CD14-positive monocyte (primary cell): ENCODE measurements around the gene DSC3. TPM values are rescaled to one million over a fixed set of nuclear protein-coding genes. Genes with fewer than 3 reads are reported as not detected.

Source experiments
- DNase-seq, 3 donors: peaks; one replicate each; pipeline ENCODE4 v3.0.0-alpha.2; 2011 to 2022
- H2AFZ ChIP-seq: 2 replicates; pipeline ENCODE4 v1.6.0; 2012; ENCODE audit warnings: mild to moderate bottlenecking, low read depth, low read length, inconsistent platforms; ENCODE audit not compliant: insufficient read depth, poor library complexity, severe bottlenecking
- H3K27ac ChIP-seq, 2 donors: 1 replicate in 1 of 2; 2 replicates in 1 of 2; pipeline ENCODE4 v1.5.1; 2012 to 2013; ENCODE audit warnings: low read length in 2 of 2, control low read depth in 1 of 2, inconsistent platforms in 1 of 2, low read depth in 1 of 2, mild to moderate bottlenecking in 1 of 2
- H3K27me3 ChIP-seq, 2 donors: one replicate each; pipeline versions ENCODE4 v1.6.0 to v1.6.1; 2011 to 2013; ENCODE audit warnings: low read length in 2 of 2; ENCODE audit not compliant: control insufficient read depth in 2 of 2, insufficient read depth in 2 of 2
- H3K36me3 ChIP-seq, 2 donors: replicated peaks in 1 of 2; 1 replicate in 1 of 2; 2 replicates in 1 of 2; pipeline versions ENCODE4 v1.5.1 to v1.6.1; 2012 to 2013; ENCODE audit warnings: low read length in 2 of 2, control low read depth in 1 of 2, inconsistent platforms in 1 of 2, mild to moderate bottlenecking in 1 of 2; ENCODE audit not compliant: insufficient read depth in 2 of 2, control insufficient read depth in 1 of 2
- H3K4me1 ChIP-seq, 2 donors: 1 replicate in 1 of 2; 2 replicates in 1 of 2; pipeline versions ENCODE4 v1.5.1 to v1.6.1; 2012 to 2013; ENCODE audit warnings: low read length in 2 of 2, control low read depth in 1 of 2, inconsistent platforms in 1 of 2, mild to moderate bottlenecking in 1 of 2, moderate library complexity in 1 of 2; ENCODE audit not compliant: insufficient read depth in 2 of 2, control insufficient read depth in 1 of 2
- H3K4me2 ChIP-seq: replicated peaks from 2 replicates; pipeline ENCODE3; 2012; ENCODE audit warnings: low read length, moderate library complexity, mild to moderate bottlenecking; ENCODE audit not compliant: poor library complexity, severe bottlenecking; ENCODE audit errors: extremely low read depth
- H3K4me3 ChIP-seq, 3 experiments: fragments of 200-600 bp in 1 of 3; sonication (generic) in 1 of 3; replicated peaks in 1 of 3; 1 replicate in 2 of 3; 2 replicates in 1 of 3; pipeline ENCODE4 v1.5.1; 2011 to 2013; ENCODE audit warnings: low read length in 3 of 3, mild to moderate bottlenecking in 3 of 3, control low read depth in 2 of 3, low read depth in 2 of 3, inconsistent platforms in 1 of 3, moderate library complexity in 1 of 3
- H3K79me2 ChIP-seq: 2 replicates; pipeline ENCODE4 v1.6.0; 2012; ENCODE audit warnings: mild to moderate bottlenecking, control low read depth, inconsistent platforms, low read length, moderate library complexity; ENCODE audit not compliant: insufficient read depth
- H3K9ac ChIP-seq: 2 replicates; pipeline ENCODE4 v1.6.0; 2017; ENCODE audit warnings: low read length, mild to moderate bottlenecking; ENCODE audit not compliant: insufficient read depth, poor library complexity, severe bottlenecking
- H3K9me3 ChIP-seq, 2 donors: replicated peaks in 1 of 2; 1 replicate in 1 of 2; 2 replicates in 1 of 2; pipeline versions ENCODE4 v1.5.1 to v1.6.1; 2012 to 2013; ENCODE audit warnings: low read length in 2 of 2, control low read depth in 1 of 2; ENCODE audit not compliant: control insufficient read depth in 1 of 2, insufficient read depth in 1 of 2
- H4K20me1 ChIP-seq: 2 replicates; pipeline ENCODE4 v1.6.0; 2012; ENCODE audit warnings: mild to moderate bottlenecking, low read length, control low read depth, moderate library complexity; ENCODE audit not compliant: insufficient read depth
- H3K27ac Mint-ChIP-seq, 7 donors: one replicate each; pipeline ENCODE4 v1.8.0; 2020; ENCODE audit warnings: mild to moderate bottlenecking in 7 of 7, mixed read lengths in 7 of 7, moderate library complexity in 6 of 7, inconsistent platforms in 2 of 7
- H3K27me3 Mint-ChIP-seq, 3 donors: one replicate each; pipeline ENCODE4 v1.8.0; 2021 to 2022; ENCODE audit warnings: low read depth in 3 of 3, mild to moderate bottlenecking in 3 of 3, mixed read lengths in 3 of 3, moderate library complexity in 3 of 3, inconsistent platforms in 1 of 3
- H3K36me3 Mint-ChIP-seq, 2 donors: one replicate each; pipeline ENCODE4 v1.8.0; 2020; ENCODE audit warnings: mixed read lengths in 2 of 2, inconsistent platforms in 1 of 2, mild to moderate bottlenecking in 1 of 2
- H3K4me1 Mint-ChIP-seq: one replicate; pipeline ENCODE4 v1.8.0; 2020; ENCODE audit warnings: mild to moderate bottlenecking, mixed read lengths
- H3K4me3 Mint-ChIP-seq, 2 donors: one replicate each; pipeline ENCODE4 v1.8.0; 2020; ENCODE audit warnings: mild to moderate bottlenecking in 2 of 2, mixed read lengths in 2 of 2, moderate library complexity in 1 of 2
- H3K9me3 Mint-ChIP-seq, 7 donors: one replicate each; pipeline ENCODE4 v1.8.0; 2020 to 2022; ENCODE audit warnings: mixed read lengths in 7 of 7, mild to moderate bottlenecking in 6 of 7, moderate library complexity in 6 of 7, inconsistent platforms in 2 of 7
- WGBS: methylation state at CpG from one replicate; pipeline ENCODE4 v1.1.5; 2013; ENCODE audit warnings: missing lambda C conversion rate; ENCODE audit not compliant: insufficient coverage; 5-methylcytosine and 5-hydroxymethylcytosine counted together
- intact Hi-C, 2 donors: fragments of 100-400 bp; cut with micrococcal nuclease; formaldehyde crosslinking; loops; one replicate each; pipeline versions ENCODE4 v1.15.0 to v1.15.1; 2023
- polyA plus RNA-seq, 3 donors: library from polyadenylated mRNA; depleted of rRNA in 1 of 3; unstranded in 2 of 3; stranded (reverse) in 1 of 3; fragments of 300-500 nt in 2 of 3; fragments of >200 nt in 1 of 3; fragmentation: Illumina TruSeq in 2 of 3; gene quantifications; 1 replicate in 2 of 3; 2 replicates in 1 of 3; pipeline ENCODE4 v1.2.3, GENCODE V29; 2012 to 2021
- TF ChIP-seq, protein P1 (sequence below): fragments of 200-600 bp; IDR thresholded peaks from one replicate; pipeline ENCODE4 v1.8.0; 2022; ENCODE audit warnings: antibody characterized with exemption, mild to moderate bottlenecking

The DSC3 gene
- polyA plus RNA-seq, 3 donors, result not detected

DNA sequence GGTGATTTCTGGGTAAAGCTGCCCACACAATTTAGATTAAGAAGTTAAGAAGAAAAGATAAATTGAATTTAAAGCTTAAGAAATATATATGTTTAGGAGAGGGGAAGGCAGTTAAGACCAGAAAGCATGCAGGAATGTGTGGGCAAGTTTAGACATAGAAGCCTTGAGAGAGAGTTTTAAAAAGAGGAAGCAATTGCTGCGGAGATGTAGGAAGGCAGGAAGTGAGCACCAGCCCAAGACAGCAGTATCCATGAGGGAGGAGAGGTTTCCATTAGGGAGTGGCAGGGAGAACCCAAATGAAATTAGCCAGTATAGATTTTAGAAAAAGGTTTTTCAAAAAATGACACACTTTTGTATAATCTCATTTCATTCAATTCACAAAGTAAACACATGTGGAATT lies 35.3 kb upstream of the DSC3 start:
- intact Hi-C loops, result no loop called here
- Mint-ChIP-seq H3K27ac (no peak overlapping the region), H3K36me3 (peaks cover 5 to 6% of the 10 kb centered on the region in 2 donors), H3K27me3 (peaks cover 0 to 2% (median 0%) of the 10 kb centered on the region in 3 donors), H3K4me1 (peaks cover 4% of the 10 kb centered on the region), H3K4me3 (no peak overlapping the region), H3K9me3 (peaks cover 0 to 5% (median 3%) of the 10 kb centered on the region in 7 donors)
- Histone ChIP-seq H3K36me3 (no peaks in the 10 kb centered on the region), H3K27me3 (no peaks in the 10 kb centered on the region), H3K4me3 (no peak overlapping the region), H3K79me2 (no peaks in the 10 kb centered on the region), H2AFZ (no peak overlapping the region), H4K20me1 (no peaks in the 10 kb centered on the region), H3K9me3 (no peaks in the 10 kb centered on the region), H3K27ac (no peak overlapping the region), H3K4me2 (no peak overlapping the region), H3K9ac (no peak overlapping the region), H3K4me1 (no peaks in the 10 kb centered on the region)
- TF ChIP-seq, protein P1, sequence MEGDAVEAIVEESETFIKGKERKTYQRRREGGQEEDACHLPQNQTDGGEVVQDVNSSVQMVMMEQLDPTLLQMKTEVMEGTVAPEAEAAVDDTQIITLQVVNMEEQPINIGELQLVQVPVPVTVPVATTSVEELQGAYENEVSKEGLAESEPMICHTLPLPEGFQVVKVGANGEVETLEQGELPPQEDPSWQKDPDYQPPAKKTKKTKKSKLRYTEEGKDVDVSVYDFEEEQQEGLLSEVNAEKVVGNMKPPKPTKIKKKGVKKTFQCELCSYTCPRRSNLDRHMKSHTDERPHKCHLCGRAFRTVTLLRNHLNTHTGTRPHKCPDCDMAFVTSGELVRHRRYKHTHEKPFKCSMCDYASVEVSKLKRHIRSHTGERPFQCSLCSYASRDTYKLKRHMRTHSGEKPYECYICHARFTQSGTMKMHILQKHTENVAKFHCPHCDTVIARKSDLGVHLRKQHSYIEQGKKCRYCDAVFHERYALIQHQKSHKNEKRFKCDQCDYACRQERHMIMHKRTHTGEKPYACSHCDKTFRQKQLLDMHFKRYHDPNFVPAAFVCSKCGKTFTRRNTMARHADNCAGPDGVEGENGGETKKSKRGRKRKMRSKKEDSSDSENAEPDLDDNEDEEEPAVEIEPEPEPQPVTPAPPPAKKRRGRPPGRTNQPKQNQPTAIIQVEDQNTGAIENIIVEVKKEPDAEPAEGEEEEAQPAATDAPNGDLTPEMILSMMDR, result no peak
- no peak for DNase-seq
- 0% methylated on average over 1 of the region's 1 CpG for WGBS

DNA sequence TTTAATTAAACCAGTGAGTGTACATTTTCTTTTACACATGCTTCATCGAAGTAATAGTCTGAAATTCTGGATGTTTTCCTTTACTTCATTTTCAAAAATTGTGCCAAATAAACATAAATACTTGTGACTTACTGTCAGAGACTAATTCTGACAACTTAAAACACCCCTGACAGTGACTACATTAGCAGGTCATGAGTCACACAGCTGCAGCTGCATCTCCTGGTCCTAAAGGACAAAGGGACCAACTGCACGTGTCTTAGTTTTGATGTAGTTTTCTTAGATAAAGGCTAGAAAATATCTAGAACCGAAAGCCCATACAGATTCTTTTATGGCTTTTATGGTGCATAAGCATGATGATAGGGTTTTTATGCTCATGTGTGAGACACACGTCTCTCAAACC lies 29.6 kb upstream of the DSC3 start:
- no peaks in the 10 kb centered on the region for H3K79me2 ChIP-seq
- H3K4me1 ChIP-seq, result no peaks in the 10 kb centered on the region
- H3K9ac ChIP-seq, result no peak overlapping the region
- no peaks in the 10 kb centered on the region for H3K27me3 ChIP-seq
- WGBS, result no CpG with 5 or more reads among the region's 4 CpGs
- Mint-ChIP-seq H3K27ac (no peak overlapping the region), H3K9me3 (peaks cover 0 to 6% (median 2%) of the 10 kb centered on the region in 7 donors), H3K4me3 (no peak overlapping the region), H3K4me1 (no peaks in the 10 kb centered on the region), H3K36me3 (peaks cover 3 to 5% of the 10 kb centered on the region in 2 donors), H3K27me3 (no peaks in the 10 kb centered on the region)
- H3K36me3 ChIP-seq, result no peaks in the 10 kb centered on the region
- H3K4me3 ChIP-seq, result no peak overlapping the region
- H4K20me1 ChIP-seq, result no peaks in the 10 kb centered on the region
- TF ChIP-seq, protein P1, result no peak
- H3K4me2 ChIP-seq, result no peak overlapping the region
- no peak for DNase-seq
- no peak overlapping the region for H2AFZ ChIP-seq
- intact Hi-C loops, result no loop called here
- H3K9me3 ChIP-seq, result no peaks in the 10 kb centered on the region
- no peak overlapping the region for H3K27ac ChIP-seq
